ENCODE data around the gene SH3RF3.

Gene SH3RF3

GRCh38 chr2:109486711-109487535, 357.9 kb downstream of the SH3RF3 start:
- DNase-seq: no peak

DNA sequence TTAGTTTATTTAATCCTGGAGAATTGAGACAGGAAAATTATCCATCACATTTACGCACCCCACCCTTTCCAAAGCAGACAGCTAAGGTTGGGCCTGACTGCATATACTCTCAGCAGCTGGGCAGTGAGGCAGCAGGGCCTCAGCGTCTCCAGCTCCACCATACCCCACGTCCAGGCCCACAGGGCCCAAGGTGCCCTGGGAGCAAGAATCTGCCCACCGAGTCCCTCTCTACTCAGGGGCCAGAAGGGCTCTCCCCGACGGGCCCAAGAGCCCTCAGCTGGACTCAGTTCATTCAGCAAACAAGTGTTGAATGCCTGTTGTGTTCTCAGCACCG, 358.5 kb downstream of the SH3RF3 start:
- DNase-seq: no peak

GRCh38 chr2:109487871-109488655, 359.1 kb downstream of the SH3RF3 start:
- DNase-seq: no peak

DNA sequence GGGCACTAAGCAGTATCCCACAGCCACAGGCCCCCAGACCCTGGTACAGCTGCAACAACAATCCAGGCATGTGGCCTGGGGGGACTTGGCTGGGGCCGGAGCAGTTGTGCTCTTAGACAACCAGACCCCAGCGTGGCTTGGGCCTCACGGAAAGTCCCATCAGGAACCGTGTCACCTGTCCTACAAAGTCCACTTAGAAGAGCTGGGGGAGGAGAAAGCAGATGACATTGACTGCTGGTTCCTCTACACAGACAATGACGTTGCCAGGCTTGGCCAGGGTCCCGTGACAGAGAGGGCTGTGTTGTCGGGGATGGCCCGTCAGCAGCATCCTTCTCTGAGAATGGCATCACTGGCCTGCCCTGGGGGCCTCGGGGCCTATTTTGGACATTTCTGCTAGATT, 360.3 kb downstream of the SH3RF3 start:
- no peak for DNase-seq

DNA sequence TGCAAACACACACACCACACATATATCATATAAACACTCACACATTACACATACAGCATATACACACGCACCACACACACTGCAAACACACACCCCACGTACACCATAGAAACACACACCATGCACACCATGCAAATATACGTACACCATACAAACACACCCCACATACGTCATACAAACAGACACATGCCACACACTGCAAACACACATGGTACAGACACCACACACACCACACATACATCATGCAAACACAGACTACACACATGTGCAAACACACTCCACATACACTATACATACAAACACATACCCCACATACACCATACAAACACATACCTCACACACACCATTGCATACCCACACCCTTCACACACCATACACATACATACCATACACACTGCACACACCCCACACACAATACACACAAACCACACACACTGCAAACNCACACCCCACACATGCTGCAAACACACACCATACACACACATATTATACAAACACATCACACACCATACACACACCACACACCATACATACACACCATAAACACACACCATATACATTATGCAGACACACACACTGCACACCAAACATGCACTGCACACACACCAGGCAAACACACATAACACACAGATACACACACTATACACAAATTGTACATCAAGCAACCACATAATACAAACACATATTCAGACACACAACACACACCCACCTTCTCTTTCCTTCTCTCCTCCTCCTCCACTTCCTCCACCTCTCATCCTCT, 364.4 kb downstream of the SH3RF3 start:
- DNase-seq: no peak

DNA sequence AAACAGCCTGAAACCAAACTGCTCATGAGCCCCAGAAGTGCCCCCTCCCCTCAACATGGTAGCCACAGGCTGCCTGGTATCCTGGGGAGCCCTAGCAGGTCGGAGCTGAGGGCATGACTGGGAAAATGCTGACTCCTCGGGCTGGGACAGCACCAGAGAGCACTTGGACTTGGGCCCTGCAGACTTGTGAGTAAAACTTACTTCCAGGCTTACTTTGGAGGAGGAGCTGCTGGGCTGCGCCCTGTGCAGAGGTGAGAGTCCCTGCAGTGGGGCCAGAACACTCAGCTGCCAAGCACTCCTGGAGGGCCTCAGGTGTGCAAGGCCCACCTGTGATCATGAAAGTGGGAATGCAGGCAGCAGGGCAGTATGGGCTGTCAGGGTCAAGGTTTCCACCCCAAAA, 365.3 kb downstream of the SH3RF3 start:
- no peak for DNase-seq

DNA sequence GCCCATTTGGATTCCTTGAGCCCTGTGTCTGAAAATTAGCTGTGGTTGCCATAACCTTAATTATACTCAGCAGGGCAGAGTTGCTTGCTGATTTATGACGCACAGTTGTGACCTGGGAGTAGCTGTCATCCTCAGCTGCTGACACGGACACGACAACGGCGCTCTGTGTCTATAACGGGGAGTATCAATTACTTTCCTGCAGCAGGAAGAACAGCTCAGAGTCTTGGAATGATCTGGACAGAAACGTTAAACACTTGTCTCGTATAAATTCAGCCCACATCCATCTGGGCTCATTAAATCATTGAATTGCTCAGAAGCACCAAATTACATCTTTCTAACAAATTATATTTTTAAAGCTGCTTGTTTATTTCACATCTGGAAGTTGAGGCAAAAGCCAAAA, 368.5 kb downstream of the SH3RF3 start:
- DNase-seq: peak in 1 of 3 experiments; percentile 74

- no peak for DNase-seq
These were observed 369.2 kb downstream of the SH3RF3 start for GRCh38 chr2:109497911-109498870.

DNA sequence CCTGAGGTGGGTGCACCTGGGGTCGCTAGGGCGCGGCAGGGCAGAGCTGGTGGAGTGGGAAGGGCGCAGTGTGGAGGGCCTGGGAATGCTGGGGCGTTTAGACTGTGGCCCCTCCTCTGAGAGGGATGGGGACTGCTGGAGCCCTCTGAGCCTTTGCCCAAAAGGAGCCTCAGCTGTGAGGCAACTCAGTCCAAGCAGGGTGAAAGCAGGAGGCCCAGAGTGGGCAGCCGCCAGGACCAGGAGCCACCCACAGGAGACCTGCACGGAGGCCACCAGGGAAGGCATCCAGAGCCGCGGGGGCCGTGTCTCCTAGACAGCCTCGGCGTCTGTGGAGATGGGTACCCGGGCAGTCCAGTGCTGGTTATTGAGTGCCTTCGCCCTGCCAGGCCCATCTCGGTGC, 369.9 kb downstream of the SH3RF3 start:
- DNase-seq: no peak

- DNase-seq: peak in 1 of 3 experiments; percentile 10
These were observed 370.6 kb downstream of the SH3RF3 start for GRCh38 chr2:109499566-109499965.

- DNase-seq: no peak
These were observed 371.9 kb downstream of the SH3RF3 start for GRCh38 chr2:109500910-109501309.

DNA sequence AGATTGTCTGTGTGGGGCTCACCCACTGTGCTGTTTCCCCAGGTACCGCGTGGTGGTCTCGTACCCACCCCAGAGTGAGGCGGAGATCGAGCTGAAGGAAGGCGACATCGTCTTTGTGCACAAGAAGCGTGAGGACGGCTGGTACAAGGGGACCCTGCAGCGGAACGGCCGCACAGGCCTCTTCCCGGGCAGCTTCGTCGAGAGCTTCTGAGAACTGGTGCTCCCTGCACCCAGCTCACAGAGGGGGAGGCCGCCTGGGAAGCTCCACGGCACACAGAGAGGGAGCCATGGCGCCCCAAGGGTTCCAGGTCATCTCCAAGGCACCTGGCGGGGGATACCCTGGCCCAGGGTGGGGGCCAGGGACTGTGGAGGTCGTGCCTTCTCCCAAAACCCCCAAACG, 372.5 kb downstream of the SH3RF3 start:
- DNase-seq: no peak

DNA sequence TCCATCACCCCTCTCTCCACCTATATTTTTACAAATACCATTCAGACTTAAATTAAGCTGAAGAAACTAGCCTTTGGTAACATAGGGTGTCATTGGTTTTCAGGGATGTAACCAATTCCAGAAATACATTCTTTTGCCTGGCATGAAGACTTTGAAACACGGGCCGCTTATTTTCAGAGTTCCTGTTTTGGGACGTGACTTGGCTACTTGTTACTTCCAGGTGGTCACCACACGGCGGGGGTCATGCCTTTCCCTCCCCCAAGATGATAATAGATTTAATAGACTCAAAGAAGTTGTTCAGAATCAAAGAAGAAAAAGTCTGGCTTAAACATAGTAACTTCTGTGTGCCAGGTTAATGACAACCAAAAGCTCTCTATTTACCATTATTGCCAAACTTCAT, 374.2 kb downstream of the SH3RF3 start:
- no peak for DNase-seq

DNA sequence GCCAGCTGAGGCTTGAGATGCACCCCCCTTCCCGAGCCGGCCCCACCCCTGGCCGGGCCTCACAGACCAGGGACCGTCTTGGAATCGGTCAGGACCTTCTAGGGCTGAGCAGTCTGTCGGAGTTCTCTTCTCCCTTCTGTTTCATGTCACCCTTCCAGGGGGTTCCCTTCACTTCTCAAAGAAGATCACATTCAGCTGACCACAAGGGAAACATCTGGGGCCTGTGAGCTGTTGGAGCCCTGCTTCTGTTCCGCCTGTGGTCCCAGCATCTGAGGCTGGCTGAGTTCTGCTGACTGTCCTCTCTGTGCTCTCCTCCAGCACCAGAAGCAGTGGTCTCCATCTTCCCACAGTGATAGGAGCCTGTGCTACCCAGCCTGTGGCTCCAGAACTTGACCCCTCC, 378.2 kb downstream of the SH3RF3 start:
- DNase-seq: no peak

- DNase-seq: no peak
These were observed 378.8 kb downstream of the SH3RF3 start for GRCh38 chr2:109507828-109508227.

GRCh38 chr2:109508556-109508955, 379.6 kb downstream of the SH3RF3 start:
- no peak for DNase-seq

- DNase-seq: peak; percentile 59 to 86 (median 75)
These were observed 381.4 kb downstream of the SH3RF3 start for GRCh38 chr2:109510136-109511028.

- DNase-seq: no peak
These were observed 382.2 kb downstream of the SH3RF3 start for GRCh38 chr2:109511168-109511567.

DNA sequence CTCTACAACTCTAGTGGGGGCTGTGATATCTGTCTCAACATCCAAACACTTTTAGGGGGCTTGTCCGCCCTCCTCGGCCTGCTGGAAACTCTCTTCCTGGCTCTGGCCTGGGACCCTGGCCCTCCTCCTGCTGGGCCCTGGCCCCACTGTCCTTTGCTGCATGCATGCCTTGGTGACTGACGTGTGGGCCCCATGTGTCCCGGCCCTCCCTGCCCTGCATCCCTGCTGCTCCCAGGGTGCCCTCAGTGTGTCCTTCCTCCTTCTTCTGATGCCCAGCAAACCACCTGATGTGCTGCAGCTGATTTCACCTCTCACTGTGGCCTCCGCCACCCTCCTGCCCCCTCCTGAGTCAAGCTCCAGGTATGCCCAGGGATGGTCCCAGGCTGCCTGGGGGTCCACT, 383.1 kb downstream of the SH3RF3 start:
- no peak for DNase-seq

- no peak for DNase-seq
These were observed 384.2 kb downstream of the SH3RF3 start for GRCh38 chr2:109513230-109513629.

Measured in NCI-H1417 (cell line).